H1 (cell line): ENCODE measurements around the gene UBL4B. TPM values are rescaled to one million over a fixed set of nuclear protein-coding genes. Genes with fewer than 3 reads are reported as not detected.

Source experiments
- BCL11A ChIP-seq, 2 experiments: IDR thresholded peaks; one replicate each; pipeline ENCODE4 v1.6.1; 2011; ENCODE audit warnings: low read depth in 2 of 2, low read length in 2 of 2, mild to moderate bottlenecking in 2 of 2
- EGR1 ChIP-seq: IDR thresholded peaks from 2 replicates; pipeline ENCODE4 v1.6.1; 2011; ENCODE audit warnings: low read depth, low read length, borderline replicate concordance
- GTF2F1 ChIP-seq: IDR thresholded peaks from 2 replicates; pipeline ENCODE4 v1.6.1; 2012; ENCODE audit warnings: low read depth, low read length, improper control_type of control experiment, borderline replicate concordance
- JUND ChIP-seq: IDR thresholded peaks from 2 replicates; pipeline ENCODE4 v1.6.1; 2011; ENCODE audit warnings: mild to moderate bottlenecking, improper control_type of control experiment, low read length
- POU5F1 ChIP-seq: IDR thresholded peaks from 2 replicates; pipeline ENCODE4 v1.6.1; 2011; ENCODE audit warnings: low read depth, mild to moderate bottlenecking, low read length, moderate library complexity
- ZNF274 ChIP-seq: IDR thresholded peaks from 2 replicates; pipeline ENCODE4 v1.7.0; 2012; ENCODE audit warnings: low read length, borderline replicate concordance; ENCODE audit errors: extremely low read depth
- polyA plus RNA-seq, 7 experiments: library from polyadenylated mRNA; depleted of rRNA in 3 of 7; stranded (reverse) in 5 of 7; unstranded in 2 of 7; fragments of >200 nt in 5 of 7; fragments of 200-250 nt in 2 of 7; gene quantifications; 1 replicate in 5 of 7; 2 replicates in 1 of 7; 4 replicates in 1 of 7; pipeline versions ENCODE4 v1.2.1 to v1.2.3, GENCODE V29; 2011 to 2013; ENCODE audit warnings: missing spikeins in 2 of 7, mixed read lengths in 2 of 7
- total RNA-seq: library from RNA; stranded (reverse); fragmentation: NEBNext Ultra II Directional; extraction: Animal tissue kit (Norgen Biotek cat#: 25700); gene quantifications from 2 replicates; pipeline ENCODE4 v1.2.1, GENCODE V29; 2021
- TF ChIP-seq, protein P1 (sequence below): fragments of 300-600 bp; sonication (generic); IDR thresholded peaks from 2 replicates; pipeline ENCODE4 v1.7.1; 2012; ENCODE audit warnings: low read length, moderate library complexity, mild to moderate bottlenecking, inconsistent platforms; ENCODE audit not compliant: insufficient replicate concordance

UBL4B gene
- total and polyA plus RNA-seq, 2 of the 8 experiments (the other 6 are each of a cell fraction or from before 2014, with no cell fraction given): 0.11 TPM; not detected in 1

DNA sequence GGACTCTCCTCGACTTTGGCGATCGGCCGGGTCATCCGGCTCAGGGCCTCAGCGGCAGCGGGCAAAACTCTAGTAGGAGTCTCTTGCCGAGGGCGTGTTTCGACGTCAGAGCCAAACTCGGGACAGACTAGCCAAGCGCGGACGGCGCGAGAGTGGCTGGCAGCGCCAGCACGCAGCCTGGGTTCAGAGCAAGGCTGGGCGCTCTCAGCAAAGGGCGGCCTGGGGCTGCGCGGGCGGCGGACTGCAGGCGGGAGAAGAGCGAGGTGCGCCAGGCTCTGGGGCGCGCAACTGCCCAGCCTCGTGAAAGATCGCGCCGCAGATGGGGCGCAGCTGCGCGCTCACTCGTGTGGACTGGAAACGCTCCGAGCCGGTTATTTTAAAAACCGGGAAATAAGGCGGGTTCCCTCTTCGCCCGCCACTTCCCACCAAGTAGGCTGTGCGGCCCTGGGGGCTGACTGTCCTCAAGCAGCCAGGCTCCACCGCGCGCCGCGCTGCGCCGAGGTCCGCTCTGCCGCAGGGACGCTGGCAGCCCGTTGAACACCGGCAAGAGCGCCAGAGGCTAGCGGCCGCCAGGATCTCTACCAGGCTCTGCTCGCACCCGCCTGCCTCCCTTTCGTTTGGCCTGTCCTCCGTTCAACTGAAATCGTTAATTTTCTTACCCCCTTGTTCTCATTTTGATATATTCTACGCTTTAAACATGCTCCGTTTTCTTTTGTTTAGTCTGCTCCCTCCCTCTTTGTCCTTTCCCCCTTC lies 44.2 kb upstream of the UBL4B start (continued):
- TF ChIP-seq, protein P1, sequence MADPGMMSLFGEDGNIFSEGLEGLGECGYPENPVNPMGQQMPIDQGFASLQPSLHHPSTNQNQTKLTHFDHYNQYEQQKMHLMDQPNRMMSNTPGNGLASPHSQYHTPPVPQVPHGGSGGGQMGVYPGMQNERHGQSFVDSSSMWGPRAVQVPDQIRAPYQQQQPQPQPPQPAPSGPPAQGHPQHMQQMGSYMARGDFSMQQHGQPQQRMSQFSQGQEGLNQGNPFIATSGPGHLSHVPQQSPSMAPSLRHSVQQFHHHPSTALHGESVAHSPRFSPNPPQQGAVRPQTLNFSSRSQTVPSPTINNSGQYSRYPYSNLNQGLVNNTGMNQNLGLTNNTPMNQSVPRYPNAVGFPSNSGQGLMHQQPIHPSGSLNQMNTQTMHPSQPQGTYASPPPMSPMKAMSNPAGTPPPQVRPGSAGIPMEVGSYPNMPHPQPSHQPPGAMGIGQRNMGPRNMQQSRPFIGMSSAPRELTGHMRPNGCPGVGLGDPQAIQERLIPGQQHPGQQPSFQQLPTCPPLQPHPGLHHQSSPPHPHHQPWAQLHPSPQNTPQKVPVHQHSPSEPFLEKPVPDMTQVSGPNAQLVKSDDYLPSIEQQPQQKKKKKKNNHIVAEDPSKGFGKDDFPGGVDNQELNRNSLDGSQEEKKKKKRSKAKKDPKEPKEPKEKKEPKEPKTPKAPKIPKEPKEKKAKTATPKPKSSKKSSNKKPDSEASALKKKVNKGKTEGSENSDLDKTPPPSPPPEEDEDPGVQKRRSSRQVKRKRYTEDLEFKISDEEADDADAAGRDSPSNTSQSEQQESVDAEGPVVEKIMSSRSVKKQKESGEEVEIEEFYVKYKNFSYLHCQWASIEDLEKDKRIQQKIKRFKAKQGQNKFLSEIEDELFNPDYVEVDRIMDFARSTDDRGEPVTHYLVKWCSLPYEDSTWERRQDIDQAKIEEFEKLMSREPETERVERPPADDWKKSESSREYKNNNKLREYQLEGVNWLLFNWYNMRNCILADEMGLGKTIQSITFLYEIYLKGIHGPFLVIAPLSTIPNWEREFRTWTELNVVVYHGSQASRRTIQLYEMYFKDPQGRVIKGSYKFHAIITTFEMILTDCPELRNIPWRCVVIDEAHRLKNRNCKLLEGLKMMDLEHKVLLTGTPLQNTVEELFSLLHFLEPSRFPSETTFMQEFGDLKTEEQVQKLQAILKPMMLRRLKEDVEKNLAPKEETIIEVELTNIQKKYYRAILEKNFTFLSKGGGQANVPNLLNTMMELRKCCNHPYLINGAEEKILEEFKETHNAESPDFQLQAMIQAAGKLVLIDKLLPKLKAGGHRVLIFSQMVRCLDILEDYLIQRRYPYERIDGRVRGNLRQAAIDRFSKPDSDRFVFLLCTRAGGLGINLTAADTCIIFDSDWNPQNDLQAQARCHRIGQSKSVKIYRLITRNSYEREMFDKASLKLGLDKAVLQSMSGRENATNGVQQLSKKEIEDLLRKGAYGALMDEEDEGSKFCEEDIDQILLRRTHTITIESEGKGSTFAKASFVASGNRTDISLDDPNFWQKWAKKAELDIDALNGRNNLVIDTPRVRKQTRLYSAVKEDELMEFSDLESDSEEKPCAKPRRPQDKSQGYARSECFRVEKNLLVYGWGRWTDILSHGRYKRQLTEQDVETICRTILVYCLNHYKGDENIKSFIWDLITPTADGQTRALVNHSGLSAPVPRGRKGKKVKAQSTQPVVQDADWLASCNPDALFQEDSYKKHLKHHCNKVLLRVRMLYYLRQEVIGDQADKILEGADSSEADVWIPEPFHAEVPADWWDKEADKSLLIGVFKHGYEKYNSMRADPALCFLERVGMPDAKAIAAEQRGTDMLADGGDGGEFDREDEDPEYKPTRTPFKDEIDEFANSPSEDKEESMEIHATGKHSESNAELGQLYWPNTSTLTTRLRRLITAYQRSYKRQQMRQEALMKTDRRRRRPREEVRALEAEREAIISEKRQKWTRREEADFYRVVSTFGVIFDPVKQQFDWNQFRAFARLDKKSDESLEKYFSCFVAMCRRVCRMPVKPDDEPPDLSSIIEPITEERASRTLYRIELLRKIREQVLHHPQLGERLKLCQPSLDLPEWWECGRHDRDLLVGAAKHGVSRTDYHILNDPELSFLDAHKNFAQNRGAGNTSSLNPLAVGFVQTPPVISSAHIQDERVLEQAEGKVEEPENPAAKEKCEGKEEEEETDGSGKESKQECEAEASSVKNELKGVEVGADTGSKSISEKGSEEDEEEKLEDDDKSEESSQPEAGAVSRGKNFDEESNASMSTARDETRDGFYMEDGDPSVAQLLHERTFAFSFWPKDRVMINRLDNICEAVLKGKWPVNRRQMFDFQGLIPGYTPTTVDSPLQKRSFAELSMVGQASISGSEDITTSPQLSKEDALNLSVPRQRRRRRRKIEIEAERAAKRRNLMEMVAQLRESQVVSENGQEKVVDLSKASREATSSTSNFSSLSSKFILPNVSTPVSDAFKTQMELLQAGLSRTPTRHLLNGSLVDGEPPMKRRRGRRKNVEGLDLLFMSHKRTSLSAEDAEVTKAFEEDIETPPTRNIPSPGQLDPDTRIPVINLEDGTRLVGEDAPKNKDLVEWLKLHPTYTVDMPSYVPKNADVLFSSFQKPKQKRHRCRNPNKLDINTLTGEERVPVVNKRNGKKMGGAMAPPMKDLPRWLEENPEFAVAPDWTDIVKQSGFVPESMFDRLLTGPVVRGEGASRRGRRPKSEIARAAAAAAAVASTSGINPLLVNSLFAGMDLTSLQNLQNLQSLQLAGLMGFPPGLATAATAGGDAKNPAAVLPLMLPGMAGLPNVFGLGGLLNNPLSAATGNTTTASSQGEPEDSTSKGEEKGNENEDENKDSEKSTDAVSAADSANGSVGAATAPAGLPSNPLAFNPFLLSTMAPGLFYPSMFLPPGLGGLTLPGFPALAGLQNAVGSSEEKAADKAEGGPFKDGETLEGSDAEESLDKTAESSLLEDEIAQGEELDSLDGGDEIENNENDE: no peak
- TF ChIP-seq JUND (no peak), POU5F1 (no peak), ZNF274 (no peak), GTF2F1 (no peak), BCL11A (IDR thresholded peaks at IDR 0.05; ENCODE audit: low read depth in 2 of 2, low read length in 2 of 2) (no peak), EGR1 (no peak)
- TF ChIP-seq, all 59 proteins: peak for 4
